Measurements from ENCODE around the gene DDX56.
A peak's percentile ranks its signal among the peaks of the same experiment; 100 is the strongest.

The DDX56 gene, protein sequence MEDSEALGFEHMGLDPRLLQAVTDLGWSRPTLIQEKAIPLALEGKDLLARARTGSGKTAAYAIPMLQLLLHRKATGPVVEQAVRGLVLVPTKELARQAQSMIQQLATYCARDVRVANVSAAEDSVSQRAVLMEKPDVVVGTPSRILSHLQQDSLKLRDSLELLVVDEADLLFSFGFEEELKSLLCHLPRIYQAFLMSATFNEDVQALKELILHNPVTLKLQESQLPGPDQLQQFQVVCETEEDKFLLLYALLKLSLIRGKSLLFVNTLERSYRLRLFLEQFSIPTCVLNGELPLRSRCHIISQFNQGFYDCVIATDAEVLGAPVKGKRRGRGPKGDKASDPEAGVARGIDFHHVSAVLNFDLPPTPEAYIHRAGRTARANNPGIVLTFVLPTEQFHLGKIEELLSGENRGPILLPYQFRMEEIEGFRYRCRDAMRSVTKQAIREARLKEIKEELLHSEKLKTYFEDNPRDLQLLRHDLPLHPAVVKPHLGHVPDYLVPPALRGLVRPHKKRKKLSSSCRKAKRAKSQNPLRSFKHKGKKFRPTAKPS

GRCh38 chr7:44573464-44574286 lies at the start of gene DDX56:
TSS of gene DDX56 (minus strand) at chr7:44573908. CDS start at chr7:44573895, 13 bp downstream.
- H3K4me3 ChIP-seq (ENCODE audit: low read depth, low read length) = peak within 1 kb of the TSS; percentile 94
- TF ChIP-seq CTCF (IDR thresholded peaks at IDR 0.05; ENCODE audit: low read depth, low read length) = no peak

DNA sequence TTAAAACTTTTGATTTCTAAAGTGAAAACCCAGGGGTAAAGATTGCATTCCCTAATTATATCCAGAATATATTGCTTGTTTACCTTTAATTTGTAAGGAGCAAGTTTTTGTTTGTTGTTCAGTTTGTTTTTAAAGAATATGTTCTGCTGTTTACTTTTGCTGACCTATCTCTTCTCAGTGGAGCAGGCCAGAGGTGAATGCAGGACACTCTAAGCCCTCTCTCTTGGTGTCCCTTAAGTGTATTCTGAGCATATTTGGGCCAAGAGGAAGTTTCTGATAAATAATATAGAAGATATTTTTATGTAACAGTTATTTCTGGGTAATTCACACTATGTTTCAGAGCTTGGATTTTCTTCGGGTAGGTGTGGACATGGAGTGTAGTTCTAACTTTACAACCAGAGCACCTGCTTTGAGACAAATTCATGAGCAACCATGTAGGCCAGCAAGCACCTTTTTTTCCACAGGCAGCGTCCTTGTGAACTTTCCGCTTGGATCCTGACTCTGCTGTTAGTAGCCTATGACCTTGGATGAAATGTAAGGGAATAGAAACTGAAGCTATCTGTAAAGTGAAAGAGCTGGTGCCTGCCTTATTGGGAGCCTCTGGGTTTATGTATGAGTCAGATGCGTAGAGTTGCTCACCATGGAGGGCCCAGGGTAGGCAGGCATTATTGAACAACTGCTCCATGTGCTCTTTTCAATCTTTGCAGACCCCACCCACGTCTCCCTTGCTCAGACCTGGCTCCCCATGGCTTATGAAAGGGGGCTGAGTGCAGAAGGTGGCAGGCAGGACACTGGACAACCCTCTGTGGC lies 48.8 kb upstream of the DDX56 start:
- H3K4me3 ChIP-seq (ENCODE audit: low read depth, low read length) = no peak overlapping the region
- no peak for TF ChIP-seq CTCF (IDR thresholded peaks at IDR 0.05; ENCODE audit: low read depth, low read length)

DNA sequence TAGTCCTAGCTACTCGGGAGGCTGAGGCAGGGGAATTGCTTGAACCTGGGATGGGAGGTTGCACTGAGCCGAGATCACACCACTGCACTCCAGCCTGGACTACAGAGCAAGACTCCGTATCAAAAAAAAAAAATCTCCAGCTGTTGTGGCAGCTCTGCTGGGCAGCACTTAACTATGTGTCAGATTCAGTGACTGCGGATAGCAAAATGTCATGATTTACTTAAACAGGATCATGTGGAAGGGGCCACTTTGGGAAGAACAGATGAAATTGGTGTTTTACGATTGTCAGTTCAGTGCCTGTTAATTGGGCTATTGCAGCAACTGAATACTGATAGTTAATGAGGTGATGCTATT lies 48.0 kb upstream of the DDX56 start:
- no peak for TF ChIP-seq CTCF (IDR thresholded peaks at IDR 0.05; ENCODE audit: low read depth, low read length)
- H3K4me3 ChIP-seq (ENCODE audit: low read depth, low read length) = no peak overlapping the region

DNA sequence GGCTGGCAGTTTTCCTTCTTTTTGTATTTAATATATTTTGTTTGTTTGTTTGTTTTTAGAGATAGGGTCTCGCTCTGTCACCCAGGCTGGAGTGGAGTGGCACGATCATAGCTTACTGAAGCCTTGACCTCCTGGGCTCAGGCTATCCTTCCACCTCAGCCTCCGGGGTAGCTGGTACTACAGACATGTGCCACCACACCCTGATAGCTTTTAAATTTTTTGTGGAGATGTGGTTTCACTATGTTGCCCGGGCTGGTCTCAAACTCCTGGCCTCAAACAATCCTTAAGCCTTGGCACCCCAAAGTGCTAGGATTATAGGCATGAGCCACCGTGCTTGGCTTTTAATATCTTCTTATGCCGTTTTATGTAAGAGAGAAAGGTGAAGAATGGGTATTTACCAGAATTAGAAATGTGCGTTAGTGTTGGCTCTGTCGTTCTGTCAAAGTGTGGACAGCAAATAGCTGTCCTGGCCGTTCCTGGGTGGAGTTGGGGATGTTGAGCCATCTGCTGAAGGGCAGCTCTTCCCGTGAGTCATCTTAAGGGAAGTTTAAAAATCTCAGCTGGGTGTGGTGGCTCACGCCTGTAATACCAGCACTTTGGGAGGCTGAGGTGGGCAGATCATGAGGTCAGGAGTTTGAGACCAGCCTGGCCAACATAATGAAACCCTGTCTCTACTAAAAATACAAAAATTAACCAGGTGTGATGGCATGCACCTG lies 47.5 kb upstream of the DDX56 start:
- no peak for TF ChIP-seq CTCF (IDR thresholded peaks at IDR 0.05; ENCODE audit: low read depth, low read length)
- H3K4me3 ChIP-seq (ENCODE audit: low read depth, low read length) = no peak overlapping the region

- TF ChIP-seq CTCF (IDR thresholded peaks at IDR 0.05; ENCODE audit: low read depth, low read length) = no peak
- no peak overlapping the region for H3K4me3 ChIP-seq (ENCODE audit: low read depth, low read length)
These were observed 45.0 kb upstream of the DDX56 start for GRCh38 chr7:44618753-44619152.

DNA sequence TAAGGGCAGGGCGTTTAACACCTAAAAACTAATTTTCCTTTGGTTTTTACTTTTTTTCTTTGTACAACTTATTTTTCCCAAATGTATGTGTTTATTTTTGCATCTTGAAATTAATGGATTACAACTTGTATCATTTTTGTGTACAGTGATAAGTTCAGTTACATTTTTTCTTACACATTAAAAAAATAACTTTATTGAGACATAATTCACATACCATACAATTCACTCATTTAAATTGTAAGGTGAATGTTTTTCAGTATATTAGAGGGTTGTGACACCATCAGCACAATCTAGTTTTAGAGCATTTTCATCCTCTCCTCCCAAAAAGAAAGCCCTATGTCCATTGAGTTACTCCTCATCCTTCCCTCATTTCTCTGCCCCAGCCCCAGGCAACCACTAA lies 44.3 kb upstream of the DDX56 start:
- TF ChIP-seq CTCF (IDR thresholded peaks at IDR 0.05; ENCODE audit: low read depth, low read length) = no peak
- H3K4me3 ChIP-seq (ENCODE audit: low read depth, low read length) = no peak overlapping the region

All from WI38 (cell line).